GM19324 (cell line): ENCODE measurements around the gene OR51E1.

Experiments used
- ATAC-seq: cut with Tn5 transposase; IDR thresholded peaks from one replicate; pipeline ENCODE4 v1.9.1; 2021; ENCODE audit warnings: mild to moderate bottlenecking, moderate library complexity; ENCODE audit not compliant: unreplicated experiment, low FRiP score

Gene OR51E1

GRCh38 chr11:4647766-4648165, 4.0 kb downstream of the OR51E1 start:
- no peak for ATAC-seq

DNA sequence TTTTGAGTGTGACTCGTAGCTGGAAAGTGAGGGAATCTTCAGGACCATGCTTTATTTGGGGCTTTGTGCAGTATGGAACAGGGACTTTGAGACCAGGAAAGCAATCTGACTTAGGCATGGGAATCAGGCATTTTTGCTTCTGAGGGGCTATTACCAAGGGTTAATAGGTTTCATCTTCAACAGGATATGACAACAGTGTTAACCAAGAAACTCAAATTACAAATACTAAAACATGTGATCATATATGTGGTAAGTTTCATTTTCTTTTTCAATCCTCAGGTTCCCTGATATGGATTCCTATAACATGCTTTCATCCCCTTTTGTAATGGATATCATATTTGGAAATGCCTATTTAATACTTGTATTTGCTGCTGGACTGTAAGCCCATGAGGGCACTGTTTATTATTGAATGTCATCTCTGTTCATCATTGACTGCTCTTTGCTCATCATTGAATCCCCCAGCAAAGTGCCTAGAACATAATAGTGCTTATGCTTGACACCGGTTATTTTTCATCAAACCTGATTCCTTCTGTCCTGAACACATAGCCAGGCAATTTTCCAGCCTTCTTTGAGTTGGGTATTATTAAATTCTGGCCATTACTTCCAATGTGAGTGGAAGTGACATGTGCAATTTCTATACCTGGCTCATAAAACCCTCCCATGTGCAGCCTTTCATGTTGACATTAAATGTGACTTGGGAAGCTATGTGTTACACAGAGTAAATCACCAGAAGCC, 11.0 kb downstream of the OR51E1 start:
- no peak for ATAC-seq

GRCh38 chr11:4658629-4659445, 15.1 kb downstream of the OR51E1 start:
- ATAC-seq, result no peak

DNA sequence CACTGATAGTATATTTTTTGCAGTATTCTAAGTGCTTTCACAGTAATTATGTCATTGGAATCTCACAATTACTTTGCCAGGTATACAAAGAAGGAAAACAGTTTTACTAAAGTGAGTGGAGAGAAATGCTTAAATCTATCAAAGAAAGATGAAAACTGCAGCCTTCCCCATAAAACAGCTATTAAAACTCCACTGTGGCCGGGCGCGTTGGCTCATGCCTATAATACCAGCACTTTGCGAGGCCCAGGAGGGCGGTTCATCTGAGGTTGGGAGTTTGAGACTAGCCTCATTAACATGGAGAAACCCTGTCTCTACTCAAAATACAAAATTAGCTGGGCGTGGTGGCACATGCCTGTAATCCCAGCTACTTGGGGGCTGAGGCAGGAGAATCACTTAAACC, 19.1 kb downstream of the OR51E1 start:
- no peak for ATAC-seq

GRCh38 chr11:4664183-4664582, 20.4 kb downstream of the OR51E1 start:
- ATAC-seq, result no peak

- ATAC-seq, result no peak
Measured at GRCh38 chr11:4664786-4665185, 21.0 kb downstream of the OR51E1 start.

DNA sequence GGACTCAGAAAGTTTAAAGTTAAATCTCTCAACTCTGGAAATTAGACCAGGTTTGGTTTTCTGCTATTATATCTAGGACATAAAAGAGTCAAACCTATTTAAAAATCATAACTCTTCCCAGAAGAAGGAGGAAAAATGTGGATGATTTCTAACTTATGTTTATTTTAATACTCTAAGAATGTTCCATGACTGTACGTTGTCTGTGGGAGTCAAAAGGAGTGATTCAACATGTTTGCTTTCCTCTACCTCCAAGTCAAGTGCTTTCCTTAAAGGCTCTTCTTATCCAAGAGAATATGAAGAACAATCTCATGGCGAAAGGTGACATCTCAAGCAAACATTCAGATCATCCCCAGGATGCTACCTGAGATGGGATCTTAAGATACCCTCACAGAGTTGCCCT, 21.6 kb downstream of the OR51E1 start:
- no peak for ATAC-seq

DNA sequence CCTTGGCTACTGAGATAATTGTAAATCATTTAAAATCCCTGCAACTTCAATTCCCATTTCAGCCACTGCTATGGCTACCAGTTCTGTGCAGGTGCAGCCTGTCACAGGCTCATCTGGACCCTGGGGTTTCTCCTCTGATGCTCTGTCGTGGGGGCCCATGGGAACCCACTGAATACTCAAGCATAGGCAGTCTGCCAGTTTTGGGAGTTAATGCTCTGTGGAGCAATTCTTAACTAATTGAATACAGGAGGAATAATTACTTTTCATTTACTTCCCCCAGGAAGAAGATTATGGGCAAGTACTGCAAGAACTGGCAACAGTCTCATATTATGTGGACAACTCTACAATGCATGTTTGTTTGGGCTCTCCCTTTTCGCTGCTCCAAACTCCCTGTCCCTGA, 28.0 kb downstream of the OR51E1 start:
- ATAC-seq, result no peak

GRCh38 chr11:4672470-4672869, 28.7 kb downstream of the OR51E1 start:
- no peak for ATAC-seq

GRCh38 chr11:4673781-4674180, 30.0 kb downstream of the OR51E1 start:
- ATAC-seq, result no peak

DNA sequence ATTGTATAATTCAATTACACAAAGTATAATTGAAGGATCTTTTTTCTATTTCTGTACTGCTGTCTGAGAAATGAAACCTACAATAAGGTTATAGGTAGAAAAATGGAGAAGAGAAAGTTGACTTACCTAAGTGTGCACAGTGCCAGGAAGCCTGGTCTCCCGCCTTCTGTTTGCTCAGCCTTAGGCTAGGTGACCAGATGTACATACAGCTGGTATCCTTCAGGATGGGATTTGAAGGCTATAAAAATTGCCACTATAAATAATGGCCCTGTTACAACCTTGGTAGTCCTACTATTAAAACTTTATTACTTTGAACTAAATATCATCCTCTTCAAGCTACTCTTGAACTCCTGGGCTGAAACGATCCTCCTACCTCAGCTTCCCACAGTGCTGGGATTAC, 34.2 kb downstream of the OR51E1 start:
- no peak for ATAC-seq

DNA sequence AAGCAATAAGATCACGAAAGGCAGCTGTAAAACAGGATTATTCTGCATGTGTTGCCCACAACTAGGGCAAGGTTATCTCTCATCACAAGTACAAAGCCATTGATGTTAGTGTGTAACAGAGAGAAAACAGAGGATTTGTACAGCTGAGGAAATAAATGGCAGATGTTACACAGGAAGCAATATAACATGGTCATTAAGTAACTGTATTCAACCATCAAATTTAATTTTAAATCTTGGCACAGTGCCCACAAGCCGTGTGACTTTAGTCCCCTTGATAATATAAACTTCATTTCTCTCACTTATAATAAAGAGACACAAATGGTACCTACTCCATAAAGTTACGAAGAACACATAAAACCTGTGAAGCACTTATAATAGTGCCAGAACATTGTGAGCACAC, 36.6 kb downstream of the OR51E1 start:
- no peak for ATAC-seq

GRCh38 chr11:4682623-4683419, 39.0 kb downstream of the OR51E1 start:
- no peak for ATAC-seq

DNA sequence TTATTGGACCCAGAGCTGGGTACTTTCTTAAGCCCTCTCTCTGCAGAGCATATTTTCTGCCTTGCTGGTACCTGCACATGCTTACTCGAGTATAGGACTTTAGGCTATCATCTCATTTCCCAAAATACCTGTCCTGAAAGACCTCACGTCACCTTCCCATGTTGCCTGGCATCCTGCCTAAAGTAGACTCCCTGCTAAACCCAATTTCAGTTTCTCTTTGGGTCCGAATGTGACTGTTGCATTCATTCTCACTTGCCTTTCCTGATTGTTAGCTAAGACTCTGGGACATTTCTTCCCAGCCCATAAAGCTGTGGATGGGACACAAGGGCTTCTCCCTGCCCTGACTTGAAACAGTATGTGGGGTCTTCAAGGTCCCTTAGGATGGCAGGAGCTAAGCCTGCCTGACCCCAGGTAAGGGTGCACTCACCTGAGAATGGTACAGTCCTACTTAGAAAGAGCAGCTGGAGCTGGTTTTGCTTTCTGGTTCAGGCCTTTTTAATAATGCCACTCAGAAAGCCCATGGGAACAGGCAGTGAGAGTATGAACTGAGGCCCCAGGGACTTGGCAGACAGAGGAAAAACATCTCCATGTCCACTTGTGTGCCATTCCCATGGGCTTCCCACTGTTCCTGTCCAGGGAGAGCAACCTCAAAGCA, 41.0 kb downstream of the OR51E1 start:
- ATAC-seq, result no peak

DNA sequence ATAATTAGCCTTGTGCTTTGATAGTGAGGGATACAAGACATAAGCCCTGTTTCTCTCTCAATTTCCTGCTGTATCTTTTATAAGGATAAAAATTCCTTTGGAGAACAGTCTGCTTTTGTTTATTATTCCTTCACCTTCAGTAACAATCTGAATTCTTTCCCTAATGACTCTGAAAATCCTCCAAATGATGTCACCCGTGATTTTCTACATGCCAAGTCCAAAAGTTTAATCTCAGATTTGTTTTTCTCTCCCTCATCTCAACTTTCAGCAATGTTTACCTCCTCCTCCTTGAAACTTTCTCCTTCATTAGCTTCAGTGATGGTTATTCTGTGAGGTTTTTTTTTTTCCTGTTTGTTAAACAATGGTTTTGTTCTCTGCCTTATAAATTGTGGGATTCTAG, 51.7 kb downstream of the OR51E1 start:
- no peak for ATAC-seq

DNA sequence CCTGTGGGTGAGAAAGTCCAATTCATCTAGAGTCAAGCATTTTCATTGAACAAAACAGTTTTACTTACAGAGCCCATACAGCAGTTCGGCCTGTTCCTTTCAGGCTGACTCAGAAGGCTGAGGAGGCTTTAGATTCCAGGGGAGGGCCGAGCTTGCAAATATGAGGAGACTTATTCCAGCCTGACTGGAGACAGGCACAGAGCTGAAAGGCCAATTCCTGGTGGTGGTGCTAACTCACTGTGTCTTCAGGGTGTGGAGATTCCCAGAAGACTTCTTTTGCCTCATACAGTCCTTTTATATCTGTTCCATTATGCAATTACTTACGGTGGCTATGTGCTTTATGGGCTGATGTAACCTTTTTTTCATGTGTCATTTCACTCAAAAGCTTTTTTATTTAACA, 53.8 kb downstream of the OR51E1 start, which contains the start of gene OR51E2:
OR51E2 (minus strand) TSS at position 269 of the 400 bp plus-strand sequence. CDS start 15,142 bp downstream, outside the sequence.
- no peak for ATAC-seq

DNA sequence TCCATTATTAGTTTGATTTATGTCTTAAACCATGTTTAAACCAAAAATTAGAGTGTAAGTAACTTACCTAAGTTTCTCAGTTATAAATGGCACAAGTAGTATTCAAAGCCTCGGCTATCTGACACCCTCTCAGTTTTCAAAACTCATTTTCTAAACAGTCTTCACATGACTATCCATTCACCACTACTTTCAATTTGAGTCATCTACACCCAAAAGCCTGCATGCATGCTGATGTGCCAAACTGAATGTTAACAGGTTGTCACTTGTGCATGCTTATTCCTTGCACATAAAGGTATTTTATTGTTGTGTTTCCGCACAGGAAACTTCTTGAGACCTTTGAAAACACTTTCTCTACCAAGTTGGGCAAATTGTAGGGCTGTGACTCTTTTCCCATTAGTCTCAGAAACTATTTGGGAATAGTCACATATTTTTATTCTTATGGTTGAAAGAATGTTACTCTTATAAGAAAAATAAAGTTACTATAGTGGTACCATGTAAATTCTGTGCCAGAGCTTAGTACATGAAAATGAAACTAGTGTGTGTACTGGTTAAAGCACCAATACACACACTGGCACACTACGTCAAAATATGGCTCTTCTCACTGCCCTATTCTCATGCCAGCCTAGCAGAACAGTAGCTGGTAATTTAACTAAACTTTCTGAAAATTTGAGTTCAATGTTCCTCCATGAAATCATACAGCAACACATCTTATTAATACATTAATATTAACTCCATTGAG, 56.1 kb downstream of the OR51E1 start:
- ATAC-seq, result peak; percentile 48

GRCh38 chr11:4700436-4700820, 56.6 kb downstream of the OR51E1 start:
- ATAC-seq, result no peak

- peak; percentile 74 for ATAC-seq
Measured at GRCh38 chr11:4704054-4704789, 60.4 kb downstream of the OR51E1 start, which contains the start of gene MMP26. Gene MMP26 (plus strand): TSS chr11:4704784.
